Lung (tissue), 12 donors: ENCODE results near the gene ZNF425. TPM values are rescaled to one million over a fixed set of nuclear protein-coding genes. Genes with fewer than 3 reads are reported as not detected.

ENCODE experiments used
- ATAC-seq: fragments of 200-7000 bp; cut with Tn5 transposase; one replicate; pipeline ENCODE4 v1.9.1; 2020; ENCODE audit warnings: moderate number of reproducible peaks; ENCODE audit not compliant: insufficient read depth, low FRiP score
- DNase-seq, 3 donors: peaks; one replicate each; pipeline ENCODE4 v3.0.0-alpha.2; 2013 to 2017
- H3K27ac ChIP-seq, 2 donors: one replicate each; pipeline ENCODE4 v1.5.1; 2013; ENCODE audit warnings: mild to moderate bottlenecking in 2 of 2, moderate library complexity in 2 of 2, control low read depth in 1 of 2, inconsistent platforms in 1 of 2, low read depth in 1 of 2, low read length in 1 of 2
- H3K27me3 ChIP-seq, 3 donors: one replicate each; pipeline ENCODE4 v1.5.1; 2013; ENCODE audit warnings: low read length in 2 of 3; ENCODE audit not compliant: control insufficient read depth in 3 of 3, insufficient read depth in 3 of 3
- H3K36me3 ChIP-seq, 4 donors: one replicate each; pipeline ENCODE4 v1.5.1; 2013; ENCODE audit warnings: low read length in 4 of 4, mild to moderate bottlenecking in 1 of 4, moderate library complexity in 1 of 4; ENCODE audit not compliant: control insufficient read depth in 4 of 4, insufficient read depth in 4 of 4
- H3K4me1 ChIP-seq, 5 donors: one replicate each; pipeline ENCODE4 v1.5.1; 2013; ENCODE audit warnings: low read length in 5 of 5, mild to moderate bottlenecking in 2 of 5, moderate library complexity in 1 of 5; ENCODE audit not compliant: control insufficient read depth in 5 of 5, insufficient read depth in 5 of 5
- H3K4me3 ChIP-seq: one replicate; pipeline ENCODE4 v1.5.1; 2013; ENCODE audit warnings: mild to moderate bottlenecking, control low read depth, moderate library complexity
- H3K9ac ChIP-seq, 2 donors: one replicate each; pipeline ENCODE4 v1.5.1; 2013; ENCODE audit warnings: low read length in 2 of 2, control low read depth in 1 of 2; ENCODE audit not compliant: insufficient read depth in 1 of 2
- H3K9me3 ChIP-seq, 4 donors: one replicate each; pipeline ENCODE4 v1.5.1; 2013; ENCODE audit warnings: low read length in 3 of 4, mild to moderate bottlenecking in 1 of 4, moderate library complexity in 1 of 4; ENCODE audit not compliant: control insufficient read depth in 4 of 4, insufficient read depth in 3 of 4
- WGBS, 2 donors: extraction: QIAGEN DNeasy Blood & Tissue Kit; methylation state at CpG; one replicate each; pipeline ENCODE4 v1.1.7; 2013; 5-methylcytosine and 5-hydroxymethylcytosine counted together
- polyA plus RNA-seq, 2 donors: library from polyadenylated mRNA; stranded (reverse); fragments of 200-250 nt; gene quantifications; one replicate each; pipeline ENCODE4 v1.2.1, GENCODE V29; 2013
- total RNA-seq, 2 donors: library from RNA; depleted of rRNA in 1 of 2; stranded (reverse); fragments of >200 nt in 1 of 2; gene quantifications; one replicate each; pipeline ENCODE4 v1.2.1, GENCODE V29; 2014 to 2021
- TF ChIP-seq, protein P1 (sequence below): IDR thresholded peaks from 2 replicates; pipeline ENCODE4 v1.5.1; 2012; ENCODE audit warnings: mild to moderate bottlenecking; ENCODE audit errors: control extremely low read depth, extremely low read depth
- donor health status: control.
- donor health status: control.
- donor health status: Bipolar disorder and iron deficiency.
- donor health status: healthy.
- donor health status: DM: yes; HTN: yes; CAD: no.

ZNF425 gene
- total and polyA plus RNA-seq, 4 donors, result 0.55 to 2.8 (median 1.2) TPM

DNA sequence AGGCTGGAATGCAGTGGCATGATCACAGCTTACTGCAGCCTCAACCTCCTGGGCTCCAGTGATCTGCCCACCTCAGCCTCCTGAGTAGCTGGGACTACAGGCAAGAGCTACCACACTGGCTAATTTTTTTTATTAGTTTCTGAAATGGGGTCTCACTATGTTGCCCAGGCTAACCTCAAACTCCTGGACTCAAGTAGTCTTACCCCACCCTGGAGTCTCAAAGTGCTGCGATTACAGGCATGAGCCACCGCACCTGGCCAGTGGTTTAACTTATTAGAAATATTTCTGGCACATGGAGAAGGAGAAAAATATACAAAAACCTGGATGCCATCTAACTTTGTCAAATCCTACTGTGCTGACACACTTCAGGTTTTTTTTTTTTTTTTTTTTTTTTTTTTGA lies 50.8 kb downstream of the ZNF425 start:
- Histone ChIP-seq H3K27ac (no peak overlapping the region), H3K9me3 (no peaks in the 10 kb centered on the region), H3K4me1 (no peaks in the 10 kb centered on the region), H3K36me3 (peaks cover 1 to 25% (median 3%) of the 10 kb centered on the region in 4 donors), H3K9ac (no peak overlapping the region), H3K27me3 (no peaks in the 10 kb centered on the region), H3K4me3 (no peak overlapping the region)
- no peak for ATAC-seq
- 99 to 100% methylated on average over 2 of the region's 2 CpGs for WGBS, 2 donors
- TF ChIP-seq, protein P1, sequence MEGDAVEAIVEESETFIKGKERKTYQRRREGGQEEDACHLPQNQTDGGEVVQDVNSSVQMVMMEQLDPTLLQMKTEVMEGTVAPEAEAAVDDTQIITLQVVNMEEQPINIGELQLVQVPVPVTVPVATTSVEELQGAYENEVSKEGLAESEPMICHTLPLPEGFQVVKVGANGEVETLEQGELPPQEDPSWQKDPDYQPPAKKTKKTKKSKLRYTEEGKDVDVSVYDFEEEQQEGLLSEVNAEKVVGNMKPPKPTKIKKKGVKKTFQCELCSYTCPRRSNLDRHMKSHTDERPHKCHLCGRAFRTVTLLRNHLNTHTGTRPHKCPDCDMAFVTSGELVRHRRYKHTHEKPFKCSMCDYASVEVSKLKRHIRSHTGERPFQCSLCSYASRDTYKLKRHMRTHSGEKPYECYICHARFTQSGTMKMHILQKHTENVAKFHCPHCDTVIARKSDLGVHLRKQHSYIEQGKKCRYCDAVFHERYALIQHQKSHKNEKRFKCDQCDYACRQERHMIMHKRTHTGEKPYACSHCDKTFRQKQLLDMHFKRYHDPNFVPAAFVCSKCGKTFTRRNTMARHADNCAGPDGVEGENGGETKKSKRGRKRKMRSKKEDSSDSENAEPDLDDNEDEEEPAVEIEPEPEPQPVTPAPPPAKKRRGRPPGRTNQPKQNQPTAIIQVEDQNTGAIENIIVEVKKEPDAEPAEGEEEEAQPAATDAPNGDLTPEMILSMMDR, result no peak
- DNase-seq, result no peak

DNA sequence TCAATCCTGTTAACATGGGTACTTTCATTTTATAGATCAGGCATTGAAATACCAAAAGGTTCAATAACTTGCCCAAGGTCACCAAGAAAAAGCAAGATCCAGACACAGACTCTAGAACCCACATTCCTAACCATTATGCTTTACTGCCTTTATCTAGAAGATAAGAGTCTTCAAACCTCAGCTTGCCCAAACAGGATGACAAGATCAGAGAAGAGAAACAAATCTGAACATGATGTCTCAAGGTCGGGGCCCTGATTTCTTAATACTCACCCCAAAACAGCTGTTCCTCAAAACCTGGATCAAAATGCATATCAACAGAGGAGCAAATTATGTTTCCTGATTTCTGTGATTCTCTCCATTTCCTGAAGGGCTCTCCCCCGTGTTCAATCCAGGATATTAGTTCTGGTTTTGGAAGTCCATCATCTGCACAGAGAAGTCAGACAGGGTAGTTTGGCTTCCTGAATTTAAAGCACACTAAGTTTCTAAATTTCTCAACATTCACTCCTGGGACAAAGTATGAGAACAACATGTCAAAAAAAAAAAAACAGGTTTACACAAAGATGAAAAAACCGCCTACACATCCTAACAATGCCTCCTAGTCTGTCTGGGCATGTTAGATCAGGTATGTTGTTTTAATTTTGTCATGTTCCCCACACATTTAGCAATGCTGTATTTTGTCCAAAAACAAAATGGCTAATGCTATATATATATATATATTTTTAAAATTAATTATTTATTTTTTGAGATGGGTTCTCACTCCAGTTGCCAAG lies 51.8 kb downstream of the ZNF425 start:
- 57 to 74% methylated on average over 3 of the region's 3 CpGs for WGBS, 2 donors
- H3K36me3 ChIP-seq, result peaks cover 2 to 29% (median 3%) of the 10 kb centered on the region in 4 donors
- DNase-seq, result no peak
- no peaks in the 10 kb centered on the region for H3K27me3 ChIP-seq
- H3K4me3 ChIP-seq, result no peak overlapping the region
- TF ChIP-seq, protein P1, result no peak
- no peak overlapping the region for H3K27ac ChIP-seq
- H3K9ac ChIP-seq, result no peak overlapping the region
- H3K4me1 ChIP-seq, result no peaks in the 10 kb centered on the region
- no peak for ATAC-seq
- no peaks in the 10 kb centered on the region for H3K9me3 ChIP-seq

- Histone ChIP-seq H3K4me3 (no peak overlapping the region), H3K27ac (peak overlapping the region; percentile 32 to 68), H3K36me3 (peaks cover 2 to 29% (median 3%) of the 10 kb centered on the region in 4 donors), H3K27me3 (no peaks in the 10 kb centered on the region), H3K4me1 (no peaks in the 10 kb centered on the region), H3K9me3 (no peaks in the 10 kb centered on the region), H3K9ac (no peak overlapping the region)
- DNase-seq (no peak), ATAC-seq (no peak)
- 88 to 96% methylated on average over 4 of the region's 4 CpGs for WGBS, 2 donors
- TF ChIP-seq, protein P1, result no peak
These were observed 53.7 kb downstream of the ZNF425 start for GRCh38 chr7:149072438-149072775.
